ENCODE results near the gene TRIM39.
"Not testable (repeated sequence)": the region's sequence is repeated elsewhere in the genome, so short reads cannot be mapped to it uniquely, and the experiment has no call there.

The TRIM39 gene

DNA sequence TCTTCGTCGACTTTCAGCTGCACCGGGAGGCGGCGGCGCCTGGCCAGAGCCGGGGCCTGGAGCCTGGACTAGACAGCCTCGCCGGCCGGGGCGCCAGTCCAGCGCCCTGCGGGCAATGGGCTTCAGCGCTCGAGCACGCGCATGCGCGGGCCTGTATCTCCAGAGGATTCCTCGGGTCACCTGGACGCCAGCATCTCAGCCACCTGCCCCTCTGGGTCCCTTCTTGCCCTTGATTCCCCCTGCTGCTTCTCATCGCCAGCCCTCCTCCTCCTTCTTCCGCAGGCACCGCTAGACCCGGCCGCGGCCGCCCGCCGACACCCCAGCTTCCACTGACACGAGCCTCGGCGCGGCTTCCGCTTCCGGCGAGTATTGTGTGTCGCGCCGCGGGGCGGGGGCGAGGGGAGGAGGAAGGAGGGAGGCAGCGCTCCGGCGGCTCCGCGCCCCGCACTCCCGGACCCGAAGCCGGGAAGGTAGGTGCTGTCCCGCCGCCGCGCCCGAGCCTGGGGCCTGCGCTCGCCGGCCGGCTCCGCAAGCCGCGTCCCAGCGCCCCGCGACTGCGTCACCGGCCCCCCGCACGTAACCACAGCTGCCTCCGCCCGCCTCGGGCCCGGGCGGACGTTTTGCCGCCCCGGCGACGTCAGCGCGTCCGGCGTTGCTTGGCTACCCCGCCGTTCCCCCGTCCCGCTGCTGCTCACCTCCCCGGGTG is at the start of gene TRIM39:
TSS of gene TRIM39 (plus strand) at position 402 of the 706 bp plus-strand sequence. CDS start 2,391 bp downstream, outside the sequence.
- peak; percentile 88 for DNase-seq (ENCODE audit: low spot score)

DNA sequence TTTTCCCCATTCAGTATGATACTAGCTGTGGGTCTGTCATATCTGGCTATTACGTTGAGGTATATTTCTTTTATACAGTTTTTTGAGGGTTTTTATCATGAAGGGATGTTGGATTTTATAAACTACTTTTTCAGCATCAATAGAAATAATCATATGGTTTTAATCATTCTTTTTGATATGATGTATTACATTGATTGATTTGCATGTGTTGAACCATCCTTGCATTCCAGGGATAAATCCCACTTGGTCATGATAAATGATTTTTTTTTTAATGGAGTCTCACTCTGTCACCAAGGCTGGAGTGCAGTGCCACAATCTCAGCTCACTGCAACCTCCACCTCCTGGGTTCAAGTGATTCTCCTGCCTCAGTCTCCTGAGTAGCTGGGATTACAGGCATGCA is 45.7 kb upstream of the TRIM39 start:
- not testable (repeated sequence) for DNase-seq (ENCODE audit: low spot score)

DNA sequence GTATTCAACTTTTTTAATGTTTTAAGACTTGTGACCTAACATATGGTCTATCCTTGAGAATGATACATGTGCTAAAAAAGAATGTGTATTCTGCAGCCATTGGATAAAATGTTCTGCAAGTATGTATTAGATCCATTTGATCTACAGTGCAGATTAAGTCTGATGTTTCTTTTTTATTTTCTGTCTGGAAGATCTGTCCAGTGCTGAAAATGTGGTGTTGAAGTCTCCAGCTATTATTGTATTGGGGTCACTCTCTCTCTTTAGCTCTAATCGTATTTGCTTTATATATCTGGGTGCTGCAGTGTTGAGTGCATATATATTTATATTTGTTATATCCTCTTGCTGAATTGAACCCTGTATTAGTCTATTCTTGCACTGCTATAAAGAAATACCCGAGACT is 44.2 kb upstream of the TRIM39 start:
- no peak for DNase-seq (ENCODE audit: low spot score)

DNA sequence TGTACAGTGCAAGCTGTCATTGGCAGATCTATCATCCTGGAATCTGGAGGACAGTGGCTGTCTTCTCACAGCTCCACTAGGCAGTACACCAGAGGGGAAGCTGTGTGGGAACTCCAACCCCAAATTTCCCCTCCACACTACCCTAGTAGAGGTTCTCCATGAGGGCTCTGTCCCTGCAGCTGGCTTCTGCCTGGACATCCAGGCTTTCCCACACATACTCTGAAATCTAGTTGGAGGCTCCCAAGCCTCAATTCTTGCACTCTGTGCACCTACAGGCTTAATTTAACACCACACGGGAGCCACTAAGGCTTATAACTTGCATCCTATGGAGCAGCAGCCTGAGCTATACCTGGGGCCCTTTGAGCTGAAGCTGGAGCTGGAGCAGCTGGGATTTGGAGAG is 43.0 kb upstream of the TRIM39 start:
- no peak for DNase-seq (ENCODE audit: low spot score)

DNA sequence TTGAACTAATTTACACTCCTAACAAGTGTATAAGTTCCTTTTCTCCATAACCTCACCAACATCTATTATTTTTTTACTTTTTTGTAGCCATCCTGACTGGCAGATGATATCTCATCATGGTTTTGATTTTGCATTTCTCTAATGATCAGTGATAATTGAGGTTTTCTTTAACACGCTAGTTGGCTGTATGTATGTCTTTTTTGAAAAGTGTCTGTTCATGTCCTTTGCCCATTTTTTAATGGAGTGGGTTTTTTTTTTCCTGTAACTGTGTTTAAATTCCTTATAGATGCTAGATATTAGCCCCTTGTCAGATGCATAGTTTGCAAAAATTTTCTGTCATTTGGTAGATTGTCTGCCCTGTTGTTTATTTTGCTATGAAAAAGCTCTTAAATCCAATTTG is 39.6 kb upstream of the TRIM39 start:
- DNase-seq (ENCODE audit: low spot score) = no peak

DNA sequence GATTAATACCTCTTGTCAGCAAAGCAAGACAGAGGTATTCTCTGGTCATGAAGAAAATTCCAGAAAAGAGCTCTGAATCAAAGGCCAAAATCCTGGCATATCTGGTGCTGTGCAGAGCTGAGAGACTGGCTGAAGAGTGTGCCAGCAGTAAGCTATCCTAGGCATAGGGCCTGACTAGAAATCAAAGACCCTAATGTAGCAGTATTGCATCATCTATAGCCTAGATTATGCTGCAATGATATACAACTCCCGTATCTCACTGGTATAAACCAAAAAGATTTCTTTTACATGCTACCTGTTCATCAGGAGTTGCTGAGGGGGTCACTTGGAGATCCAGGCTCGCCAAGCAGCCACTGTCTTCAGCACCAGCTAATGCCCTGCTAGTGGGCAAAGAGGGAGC is 30.9 kb upstream of the TRIM39 start:
- no peak for DNase-seq (ENCODE audit: low spot score)

DNA sequence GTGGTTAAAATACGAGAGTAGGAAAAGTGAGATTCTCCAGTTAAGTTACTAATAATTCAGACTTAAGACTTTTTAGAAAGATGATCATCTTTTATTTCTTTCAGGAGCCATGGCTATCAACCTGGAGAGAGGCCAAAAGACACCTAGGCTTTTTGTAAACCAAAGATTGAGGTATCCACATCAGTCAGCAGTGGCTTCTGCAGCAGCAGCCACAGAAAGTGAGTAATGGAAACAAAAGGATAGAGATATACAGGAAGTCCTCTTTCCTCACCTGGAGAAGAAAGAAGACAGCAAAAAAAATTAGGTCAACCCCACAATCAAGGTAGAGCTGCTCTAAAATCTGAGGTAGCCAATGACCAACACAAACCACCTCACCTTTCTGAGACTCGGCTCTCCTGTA is 22.7 kb upstream of the TRIM39 start:
- DNase-seq (ENCODE audit: low spot score) = no peak

DNA sequence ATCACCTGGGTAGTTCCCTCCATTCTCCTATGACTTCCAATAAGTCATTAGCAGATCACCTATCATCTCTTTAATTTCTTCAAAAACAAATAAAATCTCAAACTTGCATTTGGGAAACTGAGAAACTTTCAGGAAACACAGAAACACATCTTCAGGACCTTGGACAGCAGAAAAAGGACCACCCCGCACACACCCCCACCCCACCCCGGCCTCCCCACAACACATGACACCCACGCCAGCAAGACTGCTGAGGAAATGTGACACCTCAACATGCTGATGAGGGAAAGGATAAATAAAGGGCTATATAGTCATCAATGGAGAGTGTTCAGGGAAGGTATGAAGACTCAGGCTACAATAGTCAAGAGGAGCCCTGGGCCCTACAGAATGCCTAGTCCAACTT is 15.6 kb upstream of the TRIM39 start:
- no peak for DNase-seq (ENCODE audit: low spot score)

DNA sequence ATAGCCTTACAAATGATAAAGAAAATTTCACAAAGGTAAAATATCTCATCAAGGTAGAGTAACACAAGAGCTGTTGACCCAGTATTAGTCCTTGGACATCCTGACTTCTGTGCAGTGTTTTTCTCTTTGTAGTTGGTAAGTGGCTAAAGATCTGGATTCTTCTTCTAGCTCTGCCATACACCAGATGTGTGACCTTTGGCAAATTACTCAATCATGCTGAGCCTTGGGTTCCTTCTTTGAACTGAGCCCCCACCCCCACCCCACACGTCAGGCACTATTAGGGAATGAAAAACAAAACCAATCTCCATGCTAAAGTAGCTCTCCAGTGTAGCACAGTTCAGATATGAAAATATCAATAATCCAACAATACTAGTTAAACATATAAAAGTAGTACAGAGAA is 15.1 kb upstream of the TRIM39 start:
- no peak for DNase-seq (ENCODE audit: low spot score)

DNA sequence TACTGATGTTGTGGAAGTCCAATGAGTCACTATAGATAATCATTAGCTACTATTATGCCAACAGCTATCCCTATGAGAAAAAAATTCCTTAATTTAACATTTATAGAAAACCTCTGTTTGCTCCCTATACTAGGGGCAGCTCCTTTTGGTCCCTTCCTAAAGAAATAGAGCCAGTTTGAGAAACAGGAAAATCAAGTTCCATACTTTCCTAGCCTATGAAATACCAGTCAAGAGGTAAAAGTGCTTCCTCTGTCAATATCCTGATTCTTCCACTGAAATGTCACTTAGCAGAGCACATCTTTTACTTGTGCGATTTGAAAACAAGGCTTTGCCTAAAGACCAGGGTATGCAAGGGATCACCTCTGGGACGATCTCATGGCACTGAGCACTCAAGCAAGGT is 14.5 kb upstream of the TRIM39 start:
- DNase-seq (ENCODE audit: low spot score) = no peak

DNA sequence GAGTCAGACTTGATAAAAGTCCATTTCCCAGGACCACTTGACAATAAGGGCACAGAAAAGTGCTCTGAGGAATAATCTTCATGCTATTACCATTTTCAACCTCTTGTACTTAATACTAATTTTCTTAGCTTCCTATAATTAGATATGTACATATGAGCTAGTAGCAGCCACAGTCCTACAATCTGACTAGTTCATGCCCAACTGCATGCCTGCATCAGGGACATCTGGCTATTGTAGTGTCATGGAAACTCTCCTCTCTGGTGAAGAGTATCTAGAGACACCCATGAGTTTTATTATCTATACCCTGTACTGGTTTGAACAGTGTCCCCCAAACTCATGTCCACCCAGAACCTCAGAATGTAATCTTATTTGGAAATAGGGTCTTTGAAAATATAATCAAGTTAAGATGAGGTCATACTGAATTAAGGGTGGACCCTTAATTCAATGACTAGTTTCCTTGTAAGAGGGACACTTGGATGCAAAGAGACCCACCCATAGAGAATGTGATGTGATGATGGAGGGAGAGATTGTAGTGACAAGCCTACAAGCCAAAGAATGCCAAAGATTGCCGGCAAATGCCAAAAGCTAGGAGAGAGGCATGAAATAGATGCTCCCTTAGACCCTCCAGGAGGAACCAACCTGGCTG is 13.9 kb upstream of the TRIM39 start:
- no peak for DNase-seq (ENCODE audit: low spot score)

DNA sequence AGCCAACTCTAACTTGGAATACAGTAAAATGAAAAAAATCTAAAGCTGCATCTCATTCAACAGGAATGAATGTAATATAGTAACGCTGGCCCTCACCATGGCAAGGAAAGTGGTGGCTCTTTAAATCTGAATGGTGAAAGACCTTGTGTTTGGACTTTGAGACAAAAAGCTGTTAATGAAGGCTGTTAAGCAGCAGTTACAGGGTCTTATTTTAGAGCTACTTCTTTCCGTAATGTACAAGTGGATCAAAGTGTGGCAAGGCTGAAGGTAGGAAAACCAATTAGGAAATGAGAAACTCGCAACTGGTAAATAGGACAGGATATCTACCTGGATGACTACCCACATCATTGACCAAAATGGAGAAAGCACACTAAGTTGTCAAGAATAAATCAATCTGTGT is 11.6 kb upstream of the TRIM39 start:
- no peak for DNase-seq (ENCODE audit: low spot score)

DNA sequence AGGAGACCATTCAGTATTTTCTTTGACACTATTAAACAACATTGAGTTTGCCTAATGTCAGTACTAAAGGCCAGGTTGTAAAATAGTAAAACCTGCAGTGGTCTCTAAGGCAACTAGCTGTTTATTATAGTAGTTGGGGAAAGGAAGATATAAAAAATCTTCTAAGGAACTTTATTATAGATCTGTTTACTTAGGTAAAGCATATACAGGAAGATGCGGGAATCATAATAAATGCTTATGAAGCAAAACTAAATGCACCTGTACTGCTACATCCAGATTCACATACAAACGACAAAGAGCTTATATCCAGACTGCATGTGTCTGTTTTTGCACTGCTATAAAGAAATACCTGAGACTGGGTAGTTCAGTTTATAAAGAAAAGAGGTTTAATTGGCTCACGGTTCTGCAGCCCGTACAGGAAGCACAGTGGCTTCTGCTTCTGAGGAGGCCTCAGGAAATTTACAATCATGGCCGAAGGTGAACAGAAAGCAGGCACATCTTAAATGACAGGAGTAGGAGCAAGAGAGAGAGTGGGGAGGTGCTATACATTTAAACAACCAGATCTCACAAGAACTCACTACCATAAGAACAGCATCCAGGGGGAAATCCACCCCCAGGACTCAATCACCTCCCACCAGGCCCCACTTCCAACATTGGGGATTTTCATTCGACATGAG is 8.7 kb upstream of the TRIM39 start:
- DNase-seq (ENCODE audit: low spot score) = no peak

DNA sequence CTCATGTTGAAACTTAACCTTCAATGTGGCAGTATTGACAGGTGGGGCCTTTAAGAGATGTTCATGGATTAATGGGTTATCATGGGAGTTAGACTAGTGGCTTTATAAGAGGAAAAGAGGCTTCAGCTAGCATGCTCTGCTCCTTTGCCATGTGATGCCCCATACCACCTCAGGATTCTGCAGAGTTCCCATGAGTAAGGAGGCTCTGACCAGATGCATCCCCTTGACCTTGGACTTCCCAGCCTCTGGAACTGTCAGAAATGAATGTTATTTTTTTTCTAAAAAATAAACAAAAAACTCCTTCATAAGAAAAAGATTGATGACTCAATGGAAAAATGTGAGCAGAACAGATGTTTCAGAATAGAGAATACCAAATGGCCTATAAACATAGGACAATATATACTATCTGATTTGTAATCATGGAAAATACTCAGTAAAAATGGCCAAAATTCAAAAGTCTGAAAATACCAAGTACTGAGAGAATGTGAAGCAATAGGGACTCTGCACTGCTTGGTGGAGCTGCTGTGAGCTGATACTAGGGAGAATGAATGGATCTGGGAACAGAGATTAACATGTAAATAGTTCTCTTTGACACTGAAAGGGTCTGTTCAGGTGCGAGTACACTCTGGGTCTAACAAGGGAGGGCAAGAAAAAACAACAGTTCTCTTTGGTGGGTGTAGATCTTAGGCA is 7.4 kb upstream of the TRIM39 start:
- DNase-seq (ENCODE audit: low spot score) = no peak

DNA sequence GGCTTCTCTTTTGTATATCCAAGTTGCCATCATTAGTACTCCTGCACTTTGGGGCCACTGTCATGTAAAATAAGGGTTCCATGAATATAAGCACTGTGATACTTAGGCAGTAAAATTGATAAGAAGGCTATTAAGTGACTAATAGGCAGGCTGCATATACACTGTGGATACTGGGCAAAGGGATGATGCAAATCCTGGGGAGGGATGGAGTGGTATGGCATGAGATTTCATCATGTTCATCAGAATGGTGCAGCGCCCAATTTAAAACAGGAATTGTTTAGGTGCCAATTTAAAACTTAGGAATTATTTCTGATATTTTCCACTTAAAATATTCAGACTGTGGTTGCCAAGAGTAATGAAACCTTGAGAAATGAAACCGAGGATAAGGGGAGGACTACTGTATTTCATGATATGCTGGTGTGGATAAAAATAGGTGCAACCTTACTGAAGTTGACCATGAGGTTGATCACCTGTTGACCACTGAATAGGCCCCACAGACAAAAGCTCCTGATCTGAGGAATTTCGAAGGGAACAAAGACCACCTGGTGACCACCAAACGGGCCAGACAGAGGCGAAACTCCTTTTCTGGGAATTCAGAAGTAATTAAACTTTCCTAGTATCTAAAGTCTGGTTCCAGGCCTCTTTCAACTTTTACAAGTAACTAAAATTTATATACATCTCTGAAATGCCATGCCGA is 4.9 kb upstream of the TRIM39 start:
- DNase-seq (ENCODE audit: low spot score) = no peak

DNA sequence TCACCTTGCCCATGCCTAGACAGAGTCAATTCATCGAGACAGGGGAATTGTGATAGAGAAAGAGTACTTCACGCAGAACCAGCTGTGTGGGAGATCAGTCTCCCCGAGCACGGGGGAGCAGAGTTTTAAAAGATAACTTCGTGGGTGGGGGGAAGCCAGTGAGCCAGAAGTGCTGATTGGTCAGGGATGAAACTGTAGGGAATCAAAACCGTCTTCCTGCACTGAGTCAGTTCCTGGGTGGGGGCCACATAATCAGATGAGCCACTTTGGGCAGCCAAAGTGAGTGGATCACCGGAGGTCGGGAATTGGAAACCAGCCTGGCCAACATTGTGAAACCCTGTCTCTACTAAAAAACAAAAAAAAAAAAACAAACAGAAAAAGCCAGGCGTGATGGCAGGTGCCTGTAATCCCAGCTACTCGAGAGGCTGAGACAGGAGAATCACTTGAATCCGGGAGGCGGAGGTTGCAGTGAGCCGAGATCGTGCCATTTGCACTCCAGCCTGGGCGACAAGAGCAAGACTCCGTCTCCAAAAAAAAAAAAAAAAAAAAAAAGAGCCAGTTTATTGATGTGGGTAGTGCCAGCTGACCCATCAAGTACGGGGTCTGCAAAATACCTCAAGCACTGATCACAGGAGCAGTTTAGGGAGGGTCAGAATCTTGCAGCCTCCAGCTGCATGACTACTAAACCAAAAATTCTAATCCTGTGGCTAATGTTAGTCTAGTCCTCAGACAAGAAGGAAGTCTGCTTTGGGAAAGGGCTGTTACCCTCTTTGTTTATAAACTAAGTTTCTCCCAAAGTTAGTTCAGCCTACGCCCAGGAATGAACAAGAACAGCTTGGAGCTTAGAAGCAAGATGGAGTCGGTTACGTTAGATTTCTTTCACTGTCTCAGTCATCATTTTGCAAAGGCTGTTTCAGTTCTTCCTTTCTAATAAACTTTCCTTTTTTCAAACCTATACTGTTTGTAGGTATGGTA is 3.9 kb upstream of the TRIM39 start:
- no peak for DNase-seq (ENCODE audit: low spot score)

DNA sequence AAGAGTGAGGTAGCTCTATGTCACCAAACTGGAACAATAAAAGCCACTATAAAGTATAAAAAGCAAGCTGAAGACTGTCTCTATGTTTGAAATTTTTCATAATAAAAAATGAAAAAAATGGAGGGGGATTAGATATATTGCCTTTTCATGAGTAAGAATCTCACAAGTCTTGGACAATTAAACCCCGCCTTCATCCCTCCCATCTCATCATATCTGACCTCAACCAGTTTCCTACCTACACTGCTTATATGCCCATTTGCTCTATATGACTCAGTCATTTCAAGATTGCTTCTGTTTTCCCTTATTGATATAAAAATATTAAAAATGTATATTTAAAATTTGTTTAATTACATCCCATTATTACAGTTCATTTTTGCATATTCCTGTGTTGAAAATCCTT is 2.9 kb upstream of the TRIM39 start:
- DNase-seq (ENCODE audit: low spot score) = no peak

DNA sequence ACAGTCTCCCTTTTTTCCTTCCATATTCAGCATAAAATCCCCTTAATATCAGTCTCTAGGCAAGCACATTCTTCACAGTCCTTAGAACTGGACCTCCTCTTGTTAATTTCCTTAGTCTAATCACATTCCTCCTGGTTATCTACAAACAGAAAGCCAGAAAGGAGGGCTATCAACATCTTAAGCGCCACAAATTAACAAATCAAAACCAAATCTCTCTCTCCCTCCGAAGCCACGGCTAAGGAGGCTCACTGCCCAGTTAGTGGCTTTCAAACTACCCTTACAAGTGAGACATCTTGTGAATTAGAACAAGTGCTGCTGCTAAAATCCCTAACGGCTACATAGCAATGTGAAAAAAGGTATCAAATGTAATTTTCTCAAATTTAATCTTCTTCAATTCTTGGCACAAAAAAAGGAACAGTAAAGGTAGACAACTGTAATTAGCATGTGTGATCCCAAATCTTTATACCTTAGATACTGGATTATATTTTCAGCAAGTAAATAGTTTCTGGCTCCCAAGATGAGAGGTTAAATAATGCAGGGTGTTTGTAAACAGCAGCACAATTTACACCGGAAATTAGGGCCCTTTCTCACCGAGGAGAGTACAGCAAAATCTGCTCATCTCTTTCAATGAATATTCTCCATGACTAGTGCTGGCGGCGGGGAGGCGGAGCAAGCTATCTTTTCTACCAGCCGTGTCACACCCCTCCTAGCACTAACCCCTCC is 1.4 kb upstream of the TRIM39 start:
- DNase-seq (ENCODE audit: low spot score) = no peak

DNA sequence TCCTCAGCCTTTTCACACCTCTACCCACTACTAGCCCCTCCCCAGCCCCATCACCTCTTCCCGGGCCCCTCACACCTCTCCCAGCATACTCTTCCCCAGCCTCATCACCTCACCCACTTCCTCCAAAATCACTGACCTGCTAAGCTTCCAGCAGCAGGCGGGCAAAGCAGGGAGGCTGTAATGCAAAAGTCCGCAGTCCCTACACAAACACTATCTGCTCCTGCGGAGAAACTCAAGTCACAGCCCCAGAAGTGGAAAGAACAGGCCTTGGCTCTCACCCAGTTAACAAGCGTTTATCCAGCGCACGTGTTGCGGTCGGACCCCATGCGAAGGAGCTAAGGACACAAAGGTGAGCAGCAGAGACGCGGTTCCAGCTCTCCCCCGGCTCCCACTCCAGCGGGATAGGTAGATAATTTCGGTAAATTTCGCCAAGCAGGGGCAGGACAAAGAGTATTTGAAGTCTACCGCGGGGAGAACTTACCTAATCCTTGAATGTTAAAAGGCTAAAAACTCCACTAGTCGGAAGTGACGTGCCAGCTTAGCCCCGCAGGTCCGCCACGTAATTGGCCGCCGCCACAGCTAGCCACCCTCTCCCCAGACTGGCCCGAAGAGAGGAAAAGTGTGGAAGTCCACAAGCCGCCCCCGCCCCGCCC is 728 bp upstream of the TRIM39 start:
- no peak for DNase-seq (ENCODE audit: low spot score)

DNA sequence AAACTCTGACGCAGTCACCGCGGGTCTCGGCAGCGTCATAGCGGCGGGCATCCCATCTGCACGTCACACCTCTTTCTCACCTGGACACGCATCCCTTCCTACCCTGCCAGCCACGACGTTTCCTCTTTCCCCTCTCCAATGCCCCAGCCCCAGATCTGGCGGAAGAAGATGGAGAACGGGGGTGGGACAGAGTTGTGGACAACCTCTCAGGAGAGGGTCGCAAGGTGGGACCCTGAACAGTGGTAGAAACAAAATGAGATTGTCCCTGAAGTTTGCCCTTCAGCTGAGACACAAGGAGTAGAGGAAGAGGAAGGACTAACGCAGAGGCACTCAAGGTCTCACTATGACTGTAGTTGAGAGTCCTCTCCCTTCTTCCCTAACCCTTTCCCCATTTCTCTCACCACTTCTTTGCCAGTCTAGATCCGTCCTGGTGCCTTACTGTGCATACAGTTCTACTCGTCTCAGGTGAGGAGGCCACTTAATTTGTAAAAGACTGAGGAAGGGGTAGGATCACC is 562 bp downstream of the TRIM39 start:
- DNase-seq (ENCODE audit: low spot score) = no peak

All from globus pallidus (tissue), 1 donor.